Head of caudate nucleus (tissue), 42 donors: ENCODE results near the gene RAB9A.
"Not testable (repeated sequence)": the region's sequence is repeated elsewhere in the genome, so short reads cannot be mapped to it uniquely, and the experiment has no call there.

Source experiments
- DNase-seq, 42 donors: peaks; one replicate each; pipeline versions ENCODE4 v3.0.0 to v3.0.0-alpha.2; 2020 to 2021; ENCODE audit warnings: mixed read lengths in 7 of 42
- intact Hi-C: fragments of 100-400 bp; cut with DNase I; formaldehyde crosslinking; loops from one replicate; pipeline ENCODE4 v1.15.0; 2022

Gene RAB9A

DNA sequence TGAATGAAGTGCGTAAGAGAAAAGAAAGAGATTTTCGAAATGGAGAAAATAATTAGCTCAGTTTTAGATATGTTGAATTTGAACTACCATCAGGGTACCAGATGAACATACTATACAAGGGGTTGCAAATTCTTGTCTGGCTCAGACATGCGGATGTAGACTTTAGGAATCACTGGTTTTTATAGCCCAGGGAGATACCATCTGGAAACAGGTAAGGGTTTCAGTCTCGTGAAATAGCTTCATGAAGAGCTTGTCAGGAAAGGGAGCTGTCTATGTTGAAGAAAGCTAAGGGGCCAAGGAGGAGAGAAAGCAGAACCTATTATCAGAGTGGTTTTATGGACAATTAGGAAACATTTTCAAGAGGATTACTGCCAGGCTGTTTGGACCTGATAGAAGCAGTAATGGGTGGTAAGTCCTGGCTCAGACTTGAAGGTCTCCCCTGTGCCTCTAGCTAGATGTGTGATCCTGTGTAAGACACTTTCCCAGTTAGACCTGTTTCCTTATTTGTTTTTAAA, 6.7 kb downstream of the RAB9A start:
- intact Hi-C loops, result no loop called here
- DNase-seq, result no peak

DNA sequence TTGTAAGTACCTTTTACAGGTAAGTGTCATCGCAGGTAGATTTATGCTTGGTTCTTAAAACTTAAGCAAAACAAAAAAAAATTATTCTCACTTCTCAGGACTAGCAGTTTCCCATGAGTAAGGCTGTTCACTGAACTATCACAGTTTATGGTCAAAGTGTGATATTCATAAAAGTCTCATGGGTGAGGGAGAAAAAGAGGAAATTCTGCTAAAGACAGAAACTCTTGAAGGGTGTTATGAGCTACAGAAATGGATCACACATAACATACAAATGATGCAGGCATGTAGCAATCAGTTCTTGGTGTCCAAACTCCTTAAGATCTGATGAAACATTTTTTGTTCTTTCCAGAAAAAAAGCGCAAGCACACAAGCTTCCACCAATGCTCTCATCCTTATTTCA, 8.5 kb downstream of the RAB9A start:
- DNase-seq, result no peak
- intact Hi-C loops, result no loop called here

DNA sequence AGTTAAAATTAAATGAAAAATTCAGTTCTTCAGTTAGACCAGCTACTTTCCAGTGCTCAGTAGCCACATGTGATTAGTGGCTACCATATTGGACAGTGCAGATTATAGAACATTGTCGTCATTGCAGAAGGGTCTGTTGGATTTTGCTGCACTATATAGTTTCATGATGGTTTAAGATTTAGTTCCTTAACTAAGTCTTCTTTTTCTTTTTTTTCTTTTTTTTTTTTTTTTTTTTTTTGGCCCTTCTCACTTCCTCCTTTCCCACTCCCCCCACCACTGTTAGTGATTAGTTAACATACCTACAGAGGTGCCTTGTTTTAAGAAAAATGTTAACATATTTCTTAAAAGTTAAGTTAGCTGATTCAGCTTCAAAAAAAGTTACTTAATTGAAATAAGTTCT, 9.0 kb downstream of the RAB9A start:
- intact Hi-C loops, result no loop called here
- DNase-seq, result no peak

DNA sequence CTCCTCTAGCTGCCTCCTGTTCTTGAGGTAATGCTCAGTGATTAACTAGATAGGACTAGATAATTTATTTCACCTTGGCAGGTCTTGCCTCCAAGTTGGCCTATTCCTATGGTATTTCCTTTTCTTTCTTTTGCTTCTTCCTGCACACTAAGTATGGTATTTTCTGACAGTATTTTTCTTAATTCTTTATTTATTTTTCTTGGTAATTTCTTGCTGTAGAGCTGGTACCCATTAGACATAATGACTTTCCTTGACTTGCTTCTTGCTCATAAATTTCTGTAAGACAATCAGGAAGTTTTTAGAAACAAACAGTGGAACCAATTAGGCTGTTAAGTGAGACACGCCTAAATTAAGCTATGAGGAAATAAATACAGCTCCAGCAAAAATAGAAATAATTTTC, 9.5 kb downstream of the RAB9A start:
- no peak for DNase-seq
- intact Hi-C loops, result no loop called here

DNA sequence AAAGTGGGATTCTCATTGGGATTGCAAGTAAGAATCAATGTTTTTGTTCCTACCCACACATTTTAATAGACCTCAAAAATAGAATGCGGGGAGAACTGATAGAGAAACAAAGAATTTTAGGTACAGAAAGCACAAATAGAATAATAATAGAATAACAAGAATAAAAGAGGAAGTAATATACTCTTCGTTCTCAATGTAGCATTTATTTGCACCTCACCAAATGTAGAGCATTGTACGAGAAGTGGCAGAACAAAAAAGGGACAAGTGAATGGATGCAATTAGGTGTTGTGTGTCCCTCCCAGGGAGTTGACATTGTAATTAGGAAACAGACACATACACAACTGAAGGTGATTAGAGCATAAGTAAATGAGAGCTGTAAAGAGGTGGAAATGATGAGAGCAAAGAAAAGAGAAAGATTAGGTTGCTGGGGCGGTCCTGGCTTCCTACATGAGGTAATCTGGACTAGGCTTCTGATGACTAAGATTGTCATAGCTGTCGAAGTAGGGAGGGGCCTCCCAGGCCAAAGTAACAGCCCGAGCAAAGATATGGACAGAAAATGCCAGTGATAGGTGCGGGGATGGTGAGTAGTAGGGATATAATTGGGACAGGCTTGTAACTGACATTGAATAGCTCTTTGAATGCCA, 10.4 kb downstream of the RAB9A start:
- no peak for DNase-seq
- intact Hi-C loops, result no loop called here

DNA sequence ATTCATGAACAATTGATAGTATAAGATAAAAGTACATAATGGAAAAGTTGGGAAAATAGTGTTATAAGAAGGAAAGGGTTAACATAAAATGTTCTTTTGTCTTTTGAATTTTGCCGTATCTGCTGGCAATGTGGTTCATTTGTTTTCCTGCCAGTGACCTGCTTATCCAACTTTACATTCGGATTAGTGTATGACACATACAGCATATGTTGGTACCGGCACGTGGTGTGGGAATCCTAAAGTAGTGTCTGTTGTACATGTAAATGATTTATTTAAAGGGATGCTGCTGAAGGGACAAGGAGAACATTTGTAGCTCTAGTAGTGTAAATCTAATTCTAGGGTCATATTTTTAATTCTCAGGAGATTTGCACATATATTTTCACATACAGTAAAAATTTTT, 11.5 kb downstream of the RAB9A start:
- no peak for DNase-seq
- intact Hi-C loops, result no loop called here

DNA sequence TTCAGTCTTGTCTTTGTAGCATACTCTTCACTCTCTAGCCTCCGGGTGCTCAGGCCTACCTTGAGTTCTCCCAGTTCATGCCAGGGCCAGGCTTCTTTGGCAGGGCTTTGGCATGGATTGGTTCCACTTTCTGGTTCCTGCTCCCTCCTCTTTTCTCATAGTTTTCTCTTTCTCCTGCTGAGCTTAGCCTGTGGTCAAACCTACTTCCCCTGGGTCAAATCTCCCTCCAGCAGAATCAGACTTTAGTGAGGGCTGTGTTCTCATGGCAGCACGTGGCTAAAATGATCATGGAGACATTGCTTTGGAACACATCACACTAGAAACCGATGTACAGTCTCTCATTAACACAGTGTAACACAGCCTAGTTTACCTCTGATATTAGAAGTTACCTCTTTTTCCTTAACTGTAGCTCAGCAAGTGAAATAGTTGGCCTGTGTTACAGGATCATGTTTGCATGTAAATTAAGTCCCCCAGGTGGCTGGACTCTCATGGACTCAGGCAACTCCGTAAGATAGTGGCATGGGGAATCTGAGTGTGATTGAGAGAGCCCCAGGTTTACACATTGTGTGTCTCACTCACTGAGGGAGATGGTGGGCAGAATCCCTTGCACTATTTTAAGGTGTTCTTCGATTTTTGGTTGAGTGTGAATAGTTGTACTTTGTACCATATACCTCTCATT, 13.3 kb downstream of the RAB9A start:
- DNase-seq, result no peak
- intact Hi-C loops, result no loop called here

DNA sequence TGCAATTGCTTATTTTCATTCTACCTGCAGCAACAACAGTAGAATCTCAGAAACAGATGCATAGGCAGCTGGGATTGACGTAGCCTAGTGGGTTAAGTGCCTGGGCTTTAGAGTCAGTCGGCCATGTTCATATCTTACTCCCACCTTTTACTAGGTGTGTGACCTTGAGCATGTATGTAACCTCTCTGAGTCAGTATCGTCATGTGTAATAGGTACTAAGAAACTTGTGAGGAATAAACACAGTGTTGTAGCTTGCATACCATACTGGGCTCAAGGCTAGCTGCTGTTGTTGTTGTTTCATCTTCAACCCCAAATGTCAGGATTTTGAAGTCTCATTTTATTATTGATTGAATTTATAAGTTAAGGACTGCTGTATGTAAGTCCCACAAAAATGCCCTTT, 14.2 kb downstream of the RAB9A start:
- no peak for DNase-seq

DNA sequence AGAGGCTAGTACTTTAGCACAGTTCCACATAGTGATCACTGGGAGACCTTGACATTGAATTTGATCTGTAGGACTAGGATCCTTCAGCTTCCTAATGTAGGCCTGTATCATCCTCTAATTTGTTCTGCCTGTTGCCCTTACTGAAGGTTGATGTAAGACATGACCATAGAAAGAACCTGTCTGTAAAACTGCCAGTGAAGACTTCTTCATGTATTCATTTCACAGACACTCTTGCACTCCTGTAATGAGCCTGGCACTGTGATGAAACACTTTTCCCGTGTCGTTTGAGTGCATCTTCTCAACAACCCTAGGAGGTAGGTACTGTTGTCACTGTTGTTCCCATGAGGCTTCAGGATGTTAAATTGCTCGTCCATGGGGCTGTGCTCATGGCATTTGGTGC, 14.7 kb downstream of the RAB9A start:
- DNase-seq, result no peak
- intact Hi-C loops, result no loop called here

More for the DNA sequence above, 14.2 kb downstream of the RAB9A start:
- intact Hi-C loops, result no loop called here

DNA sequence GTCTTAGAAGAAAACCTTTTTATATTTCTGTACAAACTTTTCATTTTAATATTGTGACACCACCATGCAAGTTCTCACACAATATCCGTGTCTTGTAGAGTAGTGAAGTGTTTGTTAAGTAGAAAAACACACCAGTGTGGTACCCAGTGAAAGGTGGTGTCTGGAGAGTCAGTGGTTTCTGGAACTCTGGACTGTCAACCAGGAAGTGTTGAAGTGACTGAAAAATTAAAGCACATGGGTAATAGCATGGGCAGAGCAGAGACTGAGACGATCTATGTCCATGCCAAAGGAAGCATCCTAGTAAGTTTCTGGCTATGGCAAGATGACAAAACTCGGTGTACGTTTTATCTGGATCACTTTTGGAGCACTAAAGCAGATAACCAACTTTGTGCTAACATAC, 22.2 kb downstream of the RAB9A start:
- intact Hi-C loops, result no loop called here
- no peak for DNase-seq

DNA sequence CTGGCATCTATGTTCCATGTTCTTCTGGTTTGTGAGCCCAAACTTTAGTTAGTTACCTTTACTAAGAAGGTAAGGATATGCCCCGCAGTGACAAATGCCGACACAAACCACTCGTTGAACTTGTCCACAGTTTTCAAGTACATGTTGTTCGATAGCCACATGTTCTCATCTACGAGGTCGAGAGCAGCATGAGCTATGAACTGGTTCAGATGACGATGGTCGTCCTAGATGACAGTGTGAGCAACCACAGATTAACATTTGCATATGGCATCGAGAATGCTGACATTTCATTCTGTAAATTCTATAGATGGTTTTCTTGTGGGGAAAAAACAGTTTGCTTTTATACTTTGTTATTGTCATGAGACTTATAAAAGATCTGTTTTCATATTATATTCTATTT, 27.5 kb downstream of the RAB9A start:
- DNase-seq, result no peak
- intact Hi-C loops, result no loop called here

DNA sequence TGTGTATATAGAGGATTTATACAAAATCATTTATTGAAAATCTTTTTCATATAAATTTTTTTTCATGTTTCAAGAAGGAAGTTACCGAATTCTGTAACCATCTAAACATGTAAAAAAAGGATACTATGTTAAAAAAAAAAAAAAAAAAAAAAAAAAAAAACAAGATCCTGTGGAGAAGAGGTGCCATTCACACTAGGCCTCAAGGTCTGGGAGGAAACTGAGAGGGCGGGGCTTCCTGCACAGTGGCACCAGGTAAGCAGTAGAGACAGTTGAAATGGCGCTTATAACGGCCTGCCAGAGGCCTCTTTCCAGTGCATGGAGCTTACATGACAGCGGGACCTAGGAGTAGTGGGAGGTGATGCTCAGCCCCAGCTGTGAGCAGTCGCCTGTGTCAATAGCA, 28.0 kb downstream of the RAB9A start:
- DNase-seq, result no peak
- intact Hi-C loops, result no loop called here

DNA sequence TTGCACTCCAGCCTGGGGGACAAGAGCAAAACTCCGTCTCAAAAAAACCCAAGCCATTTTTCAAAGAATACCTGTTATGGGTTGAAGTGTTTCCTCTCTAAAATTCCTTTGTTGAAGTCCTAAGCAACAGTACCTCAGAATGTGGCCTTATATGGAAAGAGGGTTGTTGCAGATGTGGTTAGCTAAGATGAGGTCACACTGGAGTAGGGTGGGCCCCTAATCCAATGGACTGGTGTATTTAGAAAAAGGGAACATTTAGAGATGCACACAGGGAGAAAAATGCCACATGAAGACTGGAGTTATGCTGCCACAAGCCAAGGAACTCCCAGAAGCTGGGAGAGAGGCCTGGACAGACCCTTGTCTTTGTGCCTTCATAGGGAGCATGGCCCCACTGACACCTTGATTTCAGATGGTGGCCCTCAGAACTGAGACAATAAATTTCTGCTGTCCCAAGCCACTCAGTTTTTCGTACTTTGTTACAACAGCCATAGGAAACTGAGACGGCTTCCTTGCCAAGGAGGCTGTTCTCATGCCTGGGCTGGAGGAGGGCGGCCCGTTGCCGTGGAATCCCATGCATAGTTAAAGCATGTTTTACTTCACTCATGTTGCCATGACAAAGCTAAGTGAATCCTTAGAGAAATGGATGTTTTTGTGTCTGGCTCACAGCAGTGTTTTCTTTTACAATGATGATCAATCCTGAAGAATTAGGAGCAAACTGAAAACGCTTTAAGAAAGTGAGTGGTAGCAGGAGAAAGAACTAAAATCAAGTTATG, 29.0 kb downstream of the RAB9A start:
- DNase-seq, result peak in 23 of 42 donors; percentile 3 to 57 (median 41)
- intact Hi-C loops, result no loop called here

DNA sequence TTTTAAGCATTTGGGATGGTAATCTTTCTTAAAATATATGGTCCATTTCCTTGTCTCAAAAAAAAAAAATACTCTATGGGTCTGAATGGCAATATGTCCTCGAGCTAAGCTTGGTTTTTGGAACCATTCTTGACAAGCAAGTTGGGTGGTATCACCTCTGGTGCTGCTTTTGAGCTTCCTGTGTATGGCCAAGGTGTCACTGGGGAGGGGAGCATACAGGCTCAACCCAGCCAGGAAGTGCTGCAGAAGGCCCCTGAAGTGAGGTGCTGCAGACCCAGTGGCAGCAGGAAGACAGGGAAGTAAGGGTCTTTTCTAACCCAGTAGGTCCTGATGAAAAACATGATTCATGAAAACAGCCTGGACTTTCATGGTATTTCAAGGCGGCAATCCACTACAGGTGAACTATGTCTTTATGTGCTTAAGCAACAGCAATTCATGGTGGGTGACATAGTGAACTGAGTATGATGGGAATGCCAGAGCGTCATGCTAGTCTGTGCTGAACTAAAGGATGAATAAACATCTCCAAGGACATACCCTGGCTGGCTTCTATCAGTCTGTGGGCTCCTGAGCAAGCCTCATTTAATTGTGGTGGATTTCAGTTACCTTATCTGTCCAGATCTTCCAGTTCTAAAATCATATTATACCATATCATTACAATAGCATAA, 30.4 kb downstream of the RAB9A start:
- intact Hi-C loops, result no loop called here
- no peak for DNase-seq

DNA sequence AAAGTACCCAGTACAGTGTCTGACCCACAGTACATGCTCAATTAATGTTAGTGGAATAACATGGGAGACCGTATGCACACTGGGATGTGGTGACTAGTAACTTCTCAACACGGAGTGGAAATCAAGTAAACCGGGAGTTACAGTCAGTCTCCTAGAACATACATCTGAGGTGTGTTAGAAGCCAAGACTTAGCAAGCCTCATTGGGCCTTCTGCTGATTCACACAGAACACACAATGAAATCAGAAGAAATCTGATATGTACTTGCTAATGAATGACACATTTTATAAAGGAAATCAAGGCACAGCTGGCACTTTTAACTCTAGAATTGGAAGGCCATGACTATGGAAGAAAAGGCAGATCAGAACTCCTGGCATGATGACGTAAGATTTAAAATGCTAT, 32.4 kb downstream of the RAB9A start:
- DNase-seq, result no peak
- intact Hi-C loops, result no loop called here

DNA sequence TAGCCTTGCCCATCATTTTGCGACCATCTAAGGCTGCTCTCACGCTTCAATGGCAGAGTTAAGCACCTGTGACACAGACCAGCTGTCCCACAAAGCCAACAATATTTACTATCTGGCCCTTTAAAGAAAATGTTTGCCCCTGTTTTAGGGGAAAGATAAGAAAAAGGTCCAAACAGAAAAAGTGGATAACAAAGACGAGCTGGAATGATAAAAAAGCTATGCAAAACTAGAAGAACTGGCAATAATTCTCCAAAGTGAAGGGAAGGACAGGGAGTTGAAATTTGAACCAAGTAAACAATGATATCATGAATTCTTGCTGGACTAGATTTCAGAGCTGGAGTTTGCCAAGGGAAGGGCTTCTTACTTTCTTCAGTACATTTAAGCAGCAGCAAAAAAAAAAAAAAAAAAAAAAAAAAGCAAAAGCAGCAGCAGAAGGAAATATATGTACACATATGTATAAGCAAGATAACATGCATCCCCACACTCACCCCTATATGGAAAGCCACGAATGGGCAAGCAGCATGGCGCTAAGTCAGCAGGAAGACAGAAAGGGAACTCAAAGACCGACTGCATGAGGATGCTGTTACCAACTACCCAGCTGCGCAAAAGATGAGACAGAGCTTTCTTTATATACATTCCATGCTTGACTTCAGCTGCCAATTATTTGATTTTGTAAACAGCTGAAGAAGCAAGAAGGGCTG, 33.0 kb downstream of the RAB9A start:
- intact Hi-C loops, result no loop called here
- peak in 3 of 42 donors; percentile 17 to 28 (median 25) for DNase-seq

DNA sequence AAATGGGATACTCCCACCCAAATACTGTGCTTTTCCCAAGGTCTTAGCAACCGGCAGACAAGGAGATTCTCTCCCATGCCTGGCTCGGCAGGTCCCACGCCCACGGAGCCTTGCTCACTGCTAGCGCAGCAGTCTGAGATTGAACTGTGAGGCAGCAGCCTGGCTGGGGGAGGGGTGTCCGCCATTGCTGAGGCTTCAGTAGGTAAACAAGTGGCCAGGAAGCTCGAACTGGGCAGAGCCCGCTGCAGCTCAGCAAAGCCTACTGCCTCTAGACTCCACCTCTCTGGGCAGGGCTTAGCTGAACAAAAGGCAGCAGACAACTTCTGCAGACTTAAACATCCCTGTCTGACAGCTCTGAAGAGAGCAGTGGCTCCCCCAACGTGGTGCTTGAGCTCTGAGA, 36.0 kb downstream of the RAB9A start:
- intact Hi-C loops, result not testable (repeated sequence)
- DNase-seq, result peak in 36 of 42 donors; percentile 8 to 66 (median 40)

DNA sequence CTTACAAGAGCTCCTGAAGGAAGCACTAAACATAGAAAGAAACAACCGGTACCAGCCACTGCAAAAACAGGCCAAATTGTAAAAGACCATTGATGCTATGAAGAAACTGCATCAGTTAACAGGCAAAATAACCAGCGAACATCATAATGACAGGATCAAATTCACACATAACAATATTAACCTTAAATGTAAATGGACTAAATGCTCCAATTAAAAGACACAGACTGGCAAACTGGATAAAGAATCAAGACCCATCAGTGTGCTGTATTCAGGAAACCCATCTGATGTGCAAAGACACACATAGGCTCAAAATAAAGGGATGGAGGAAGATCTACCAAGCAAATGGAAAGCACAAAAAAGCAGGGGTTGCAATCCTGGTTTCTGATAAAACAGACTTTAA, 37.7 kb downstream of the RAB9A start:
- not testable (repeated sequence) for DNase-seq

DNA sequence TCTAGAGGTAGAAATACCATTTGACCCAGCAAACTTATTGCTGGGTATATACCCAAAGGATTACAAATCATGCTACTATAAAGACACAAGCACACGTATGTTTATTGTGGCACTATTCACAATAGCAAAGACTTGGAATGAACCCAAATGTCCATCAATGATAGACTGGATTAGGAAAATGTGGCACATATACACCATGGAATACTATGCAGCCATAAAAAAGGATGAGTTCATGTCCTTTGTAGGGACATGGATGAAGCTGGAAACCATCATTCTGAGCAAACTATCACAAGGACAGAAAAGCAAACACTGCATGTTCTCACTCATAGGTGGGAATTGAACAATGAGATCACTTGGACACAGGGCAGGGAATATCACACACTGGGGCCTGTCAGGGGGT, 41.6 kb downstream of the RAB9A start:
- DNase-seq, intact Hi-C loops: not testable (repeated sequence)

More for the DNA sequence above, 37.7 kb downstream of the RAB9A start:
- intact Hi-C loops, result not testable (repeated sequence)
